ENCODE data around the gene SNX32. TPM values are rescaled to one million over a fixed set of nuclear protein-coding genes. Genes with fewer than 3 reads are reported as not detected.

Gene SNX32
- total RNA-seq, 2 experiments from 2014 or later: 0.33 to 0.61 TPM

- CTCF ChIA-PET: interaction anchor here (0.6 kb wide), 1 partner anchor 402 kb away, joined by 3 read pairs; no protein-coding TSS in a partner anchor
- POLR2A ChIA-PET: interaction anchor here (1.7 to 2.8 kb wide), 2 partner anchors 21 to 37 kb away, joined by 4 to 9 read pairs; partner anchors contain the start of gene CCDC85B
- Mint-ChIP-seq H3K36me3 (ENCODE audit: low read depth) (peaks cover 62% of the 10 kb centered on the region), H3K4me1 (ENCODE audit: low read depth) (peaks cover 31% of the 10 kb centered on the region), H3K27ac (peak overlapping the region; percentile 58), H3K9me3 (no peaks in the 10 kb centered on the region), H3K4me3 (peak overlapping the region; percentile 72), H3K27me3 (no peaks in the 10 kb centered on the region)
- Histone ChIP-seq H3K9me3 (ENCODE audit: control insufficient read depth in 1 of 2, insufficient read depth in 1 of 2, low read length in 2 of 2) (peaks cover 7 to 23% of the 10 kb centered on the region in 2 experiments), H3K27ac (ENCODE audit: low read depth in 1 of 2, low read length in 2 of 2) (no peak overlapping the region), H3K27me3 (ENCODE audit: control insufficient read depth in 1 of 2, insufficient read depth in 2 of 2, low read length in 2 of 2) (no peaks in the 10 kb centered on the region), H3K36me3 (ENCODE audit: insufficient read depth, low read length) (peaks cover 58% of the 10 kb centered on the region), H3K4me3 (ENCODE audit: low read length) (no peak overlapping the region), H3K4me1 (ENCODE audit: insufficient read depth, low read length) (peaks cover 42% of the 10 kb centered on the region)
- intact Hi-C loops (cut with DNase I, micrococcal nuclease): loop anchor here in 1 of 2 experiments (10.0 kb wide), 1 partner anchor 431 kb away; the partner anchor contains the start of gene YIF1A
- no peak for ATAC-seq (ENCODE audit: poor library complexity)
- TF ChIP-seq, protein P1, sequence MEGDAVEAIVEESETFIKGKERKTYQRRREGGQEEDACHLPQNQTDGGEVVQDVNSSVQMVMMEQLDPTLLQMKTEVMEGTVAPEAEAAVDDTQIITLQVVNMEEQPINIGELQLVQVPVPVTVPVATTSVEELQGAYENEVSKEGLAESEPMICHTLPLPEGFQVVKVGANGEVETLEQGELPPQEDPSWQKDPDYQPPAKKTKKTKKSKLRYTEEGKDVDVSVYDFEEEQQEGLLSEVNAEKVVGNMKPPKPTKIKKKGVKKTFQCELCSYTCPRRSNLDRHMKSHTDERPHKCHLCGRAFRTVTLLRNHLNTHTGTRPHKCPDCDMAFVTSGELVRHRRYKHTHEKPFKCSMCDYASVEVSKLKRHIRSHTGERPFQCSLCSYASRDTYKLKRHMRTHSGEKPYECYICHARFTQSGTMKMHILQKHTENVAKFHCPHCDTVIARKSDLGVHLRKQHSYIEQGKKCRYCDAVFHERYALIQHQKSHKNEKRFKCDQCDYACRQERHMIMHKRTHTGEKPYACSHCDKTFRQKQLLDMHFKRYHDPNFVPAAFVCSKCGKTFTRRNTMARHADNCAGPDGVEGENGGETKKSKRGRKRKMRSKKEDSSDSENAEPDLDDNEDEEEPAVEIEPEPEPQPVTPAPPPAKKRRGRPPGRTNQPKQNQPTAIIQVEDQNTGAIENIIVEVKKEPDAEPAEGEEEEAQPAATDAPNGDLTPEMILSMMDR (IDR thresholded peaks at IDR 0.05): no peak
- DNase-seq: peak in 1 of 14 experiments; percentile 25
These were observed 19.6 kb downstream of the SNX32 start for GRCh38 chr11:65853246-65853979.

DNA sequence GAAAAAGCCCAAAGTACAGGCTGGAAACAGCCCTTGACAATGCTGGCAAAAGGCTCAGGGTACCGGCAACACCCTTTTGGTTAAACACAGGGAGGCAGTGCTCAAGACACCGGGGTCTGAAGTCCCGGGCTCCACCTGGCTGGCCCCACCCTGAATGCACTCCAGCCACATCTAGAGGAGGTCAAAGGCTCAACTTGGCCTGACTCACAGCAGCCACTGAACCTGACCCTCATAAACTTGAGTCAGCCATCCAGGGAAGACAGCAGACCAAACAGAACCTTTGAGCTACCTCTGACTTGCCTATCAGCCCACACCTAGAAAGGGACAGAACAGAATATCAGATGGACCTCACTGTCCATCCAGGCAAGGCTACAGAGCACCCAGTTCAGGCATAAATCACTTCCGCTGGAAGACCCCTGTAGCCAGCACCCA lies 20.4 kb downstream of the SNX32 start:
- TF ChIP-seq, protein P1 (IDR thresholded peaks at IDR 0.05): no peak
- Histone ChIP-seq H3K36me3 (ENCODE audit: insufficient read depth, low read length) (peaks cover 58% of the 10 kb centered on the region), H3K27me3 (ENCODE audit: control insufficient read depth in 1 of 2, insufficient read depth in 2 of 2, low read length in 2 of 2) (no peaks in the 10 kb centered on the region), H3K4me3 (ENCODE audit: low read length) (no peak overlapping the region), H3K27ac (ENCODE audit: low read depth in 1 of 2, low read length in 2 of 2) (no peak overlapping the region), H3K9me3 (ENCODE audit: control insufficient read depth in 1 of 2, insufficient read depth in 1 of 2, low read length in 2 of 2) (peaks cover 7 to 23% of the 10 kb centered on the region in 2 experiments), H3K4me1 (ENCODE audit: insufficient read depth, low read length) (peaks cover 49% of the 10 kb centered on the region)
- Mint-ChIP-seq H3K27me3 (no peaks in the 10 kb centered on the region), H3K27ac (peak overlapping the region; percentile 58), H3K36me3 (ENCODE audit: low read depth) (peaks cover 69% of the 10 kb centered on the region), H3K4me1 (ENCODE audit: low read depth) (peaks cover 38% of the 10 kb centered on the region), H3K4me3 (peak overlapping the region; percentile 72), H3K9me3 (no peaks in the 10 kb centered on the region)
- POLR2A ChIA-PET: interaction anchor here (1.7 kb wide), 1 partner anchor 36 kb away, joined by 4 read pairs; the partner anchor contains the start of gene CCDC85B
- intact Hi-C loops (cut with DNase I, micrococcal nuclease): loop anchor here in 1 of 2 experiments (10.0 kb wide), 1 partner anchor 431 kb away; the partner anchor contains the start of gene YIF1A
- CTCF ChIA-PET: no interaction called here
- no peak for DNase-seq
- ATAC-seq (ENCODE audit: poor library complexity): no peak

- intact Hi-C loops (cut with DNase I, micrococcal nuclease): loop anchor here in 1 of 2 experiments (5.0 to 10.0 kb wide), 2 partner anchors 238 to 430 kb away; partner anchors contain the start of genes PCNX3 and YIF1A
- Histone ChIP-seq H3K9me3 (ENCODE audit: control insufficient read depth in 1 of 2, insufficient read depth in 1 of 2, low read length in 2 of 2) (peaks cover 7 to 23% of the 10 kb centered on the region in 2 experiments), H3K4me3 (ENCODE audit: low read length) (no peak overlapping the region), H3K27me3 (ENCODE audit: control insufficient read depth in 1 of 2, insufficient read depth in 2 of 2, low read length in 2 of 2) (no peaks in the 10 kb centered on the region), H3K4me1 (ENCODE audit: insufficient read depth, low read length) (peaks cover 58% of the 10 kb centered on the region), H3K36me3 (ENCODE audit: insufficient read depth, low read length) (peaks cover 58% of the 10 kb centered on the region), H3K27ac (ENCODE audit: low read depth in 1 of 2, low read length in 2 of 2) (peak overlapping the region in 1 of 2 donors; percentile 16)
- Mint-ChIP-seq H3K36me3 (ENCODE audit: low read depth) (peaks cover 78% of the 10 kb centered on the region), H3K4me3 (peak overlapping the region; percentile 84), H3K27me3 (no peaks in the 10 kb centered on the region), H3K4me1 (ENCODE audit: low read depth) (peaks cover 43% of the 10 kb centered on the region), H3K9me3 (no peaks in the 10 kb centered on the region), H3K27ac (peak overlapping the region; percentile 94)
- ATAC-seq (ENCODE audit: poor library complexity): no peak
- POLR2A ChIA-PET: no interaction called here
- TF ChIP-seq, protein P1 (IDR thresholded peaks at IDR 0.05): no peak
- CTCF ChIA-PET: no interaction called here
- peak in 2 of 14 experiments; percentile 27 to 28 for DNase-seq
These were observed 21.4 kb downstream of the SNX32 start for GRCh38 chr11:65854852-65855837.

Measured in CD4-positive, alpha-beta T cell (primary cell).